Activated effector memory CD4-positive, alpha-beta T cell treated with anti-CD3 and anti-CD28 coated beads, Interleukin-2, amount 50 U/mL, for 16 hours (primary cell): Measurements from ENCODE around the gene FOXL2NB.

ENCODE experiments used
- DNase-seq: peaks from one replicate; pipeline ENCODE4 v3.0.0-alpha.2; 2020

Gene FOXL2NB

DNA sequence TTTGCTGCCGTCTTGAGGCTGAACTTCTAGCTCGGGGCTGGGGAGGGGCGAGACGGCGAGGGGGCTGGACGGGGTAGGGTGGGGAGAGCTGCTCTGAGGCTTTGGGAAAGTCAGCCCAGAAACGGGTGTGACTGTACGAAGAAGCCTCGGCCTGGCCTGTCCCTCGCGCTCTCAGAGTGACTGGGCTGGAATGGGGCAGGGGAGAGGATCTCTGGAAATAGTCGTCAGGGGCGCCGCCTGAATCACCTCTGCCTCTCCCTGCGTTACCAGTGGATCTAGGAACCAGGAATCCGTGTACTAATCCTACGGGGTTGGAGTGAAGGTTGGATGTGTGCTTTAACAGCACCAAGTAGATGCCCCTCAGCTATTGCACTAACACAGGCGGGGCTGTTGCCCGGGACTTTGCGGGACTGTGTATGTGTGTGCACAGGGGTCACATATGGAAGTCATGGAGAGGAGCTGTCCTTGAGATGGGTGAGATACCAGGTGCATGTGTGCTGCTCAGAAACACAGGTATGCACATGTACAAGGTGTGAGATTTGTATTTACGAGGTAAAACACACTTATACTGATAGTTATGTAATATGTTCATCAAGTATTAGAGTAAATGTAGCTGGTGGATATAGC is 591 bp downstream of the FOXL2NB start:
- DNase-seq = no peak

GRCh38 chr3:138948371-138949001 is 1.5 kb downstream of the FOXL2NB start:
- DNase-seq = no peak

GRCh38 chr3:138949002-138949418 is 2.0 kb downstream of the FOXL2NB start:
- no peak for DNase-seq

- DNase-seq = no peak
Measured at GRCh38 chr3:138949445-138950005, 2.5 kb downstream of the FOXL2NB start.

GRCh38 chr3:138950006-138950644 is 3.1 kb downstream of the FOXL2NB start:
- peak; percentile 71 for DNase-seq

DNA sequence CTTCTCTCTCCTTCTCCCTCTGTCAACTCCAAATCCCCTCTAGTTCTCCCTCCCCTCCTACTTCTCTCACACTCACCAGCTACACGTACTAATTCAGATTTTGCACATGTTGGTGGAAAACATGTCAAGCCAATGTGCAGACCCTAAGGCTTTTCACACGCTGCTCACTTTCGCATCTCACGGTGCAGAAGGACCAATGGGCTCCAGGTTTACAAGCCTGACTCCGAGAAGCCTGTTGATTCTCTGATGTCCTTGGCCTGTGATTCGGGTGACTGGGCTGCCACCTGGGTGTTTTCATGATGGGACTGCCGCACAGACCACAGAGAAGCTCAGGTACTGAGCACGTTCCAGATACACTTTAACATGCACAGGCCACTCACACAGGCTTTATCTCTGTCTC is 3.7 kb downstream of the FOXL2NB start:
- no peak for DNase-seq

DNA sequence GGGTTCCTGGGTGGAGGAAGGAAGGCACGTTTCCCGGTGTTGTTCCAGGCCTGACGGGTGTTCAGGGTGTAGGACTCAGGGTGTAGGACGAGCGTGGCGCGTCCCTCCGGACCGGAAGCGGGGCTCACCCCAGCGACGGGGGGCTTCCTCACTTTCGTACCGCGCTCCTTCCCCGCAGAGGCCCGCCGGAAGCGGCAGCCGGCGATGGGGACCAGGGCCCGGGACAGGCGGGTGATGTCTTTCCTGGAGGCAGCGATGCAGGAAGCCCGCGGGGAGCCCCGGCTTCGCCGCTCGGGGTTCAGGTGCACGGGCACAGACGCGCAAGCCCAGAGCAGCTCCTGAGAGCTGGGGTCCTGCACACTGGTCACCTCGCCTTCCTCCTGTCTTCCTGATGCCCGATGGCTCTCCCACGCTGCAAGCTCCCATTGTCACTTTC is 13.4 kb downstream of the FOXL2NB start:
- no peak for DNase-seq

- DNase-seq = no peak
Measured at GRCh38 chr3:138962854-138963560, 16.0 kb downstream of the FOXL2NB start.

- DNase-seq = no peak
Measured at GRCh38 chr3:138964264-138964663, 17.2 kb downstream of the FOXL2NB start.

- DNase-seq = no peak
Measured at GRCh38 chr3:138964923-138965322, 17.9 kb downstream of the FOXL2NB start.

DNA sequence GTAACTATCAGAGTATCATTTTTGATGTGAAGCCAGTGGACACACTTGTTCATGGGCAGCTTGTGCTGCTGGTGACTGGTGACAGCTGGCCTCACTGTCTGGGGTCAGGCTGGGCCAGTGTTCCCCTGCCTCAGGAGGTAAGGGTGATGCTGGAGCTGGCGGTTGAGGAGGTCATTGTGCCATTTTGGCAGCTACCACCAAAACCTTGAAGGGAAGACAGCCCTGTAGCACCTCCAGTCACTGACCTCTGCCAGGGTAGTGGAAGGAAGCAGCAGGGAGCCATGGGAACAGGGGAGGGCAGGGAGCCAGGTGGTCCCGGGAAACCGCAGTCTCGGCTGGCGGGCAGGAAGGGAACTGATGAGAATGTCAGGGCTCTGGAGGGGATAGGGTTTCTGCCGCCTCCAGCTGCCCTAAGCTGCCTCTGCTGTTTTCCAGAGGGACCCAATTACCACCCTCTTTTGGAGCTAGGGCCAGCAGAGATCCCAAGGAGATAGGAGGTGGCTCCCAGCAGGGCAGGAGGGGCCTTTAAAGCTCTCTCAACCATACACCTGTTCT is 24.8 kb downstream of the FOXL2NB start:
- DNase-seq = no peak

DNA sequence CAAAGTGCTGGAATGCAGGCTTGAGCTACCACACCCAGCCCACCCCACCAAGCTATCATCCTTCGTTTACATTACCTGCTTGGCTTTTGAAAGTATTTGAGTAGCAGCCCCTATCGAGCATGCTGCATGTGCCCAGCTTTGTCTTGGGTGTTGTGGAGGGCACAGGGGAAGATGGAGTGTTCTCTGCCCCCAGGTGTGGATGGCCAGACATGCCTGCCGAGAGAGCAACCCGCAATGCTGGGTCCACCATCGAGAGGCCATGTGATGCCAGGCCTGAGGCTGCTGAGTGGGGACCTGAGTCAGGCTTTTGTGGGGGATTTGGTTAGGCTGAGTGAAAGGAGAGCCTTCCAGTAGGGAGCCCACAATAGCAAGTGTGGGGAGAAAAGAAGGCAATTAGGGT is 25.9 kb downstream of the FOXL2NB start:
- DNase-seq = no peak

DNA sequence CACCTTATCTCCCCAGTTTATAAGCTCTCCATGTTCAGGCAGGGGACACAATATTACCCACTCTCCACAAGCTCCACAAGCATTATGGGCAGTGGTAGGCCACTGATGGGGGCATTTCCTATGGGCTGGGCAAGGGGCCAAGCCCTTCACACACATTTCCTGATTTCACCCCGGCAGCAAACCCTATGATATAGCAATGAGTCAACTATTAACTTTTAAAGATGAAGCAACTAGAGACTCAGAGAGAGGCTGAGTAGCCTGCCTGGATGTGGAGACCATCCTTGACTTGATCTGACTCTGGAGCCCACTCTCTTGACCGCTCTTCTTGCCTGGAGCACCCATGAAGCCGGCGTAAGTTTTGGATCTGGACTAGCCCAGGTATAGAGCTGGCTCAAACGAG is 27.4 kb downstream of the FOXL2NB start:
- DNase-seq = no peak

DNA sequence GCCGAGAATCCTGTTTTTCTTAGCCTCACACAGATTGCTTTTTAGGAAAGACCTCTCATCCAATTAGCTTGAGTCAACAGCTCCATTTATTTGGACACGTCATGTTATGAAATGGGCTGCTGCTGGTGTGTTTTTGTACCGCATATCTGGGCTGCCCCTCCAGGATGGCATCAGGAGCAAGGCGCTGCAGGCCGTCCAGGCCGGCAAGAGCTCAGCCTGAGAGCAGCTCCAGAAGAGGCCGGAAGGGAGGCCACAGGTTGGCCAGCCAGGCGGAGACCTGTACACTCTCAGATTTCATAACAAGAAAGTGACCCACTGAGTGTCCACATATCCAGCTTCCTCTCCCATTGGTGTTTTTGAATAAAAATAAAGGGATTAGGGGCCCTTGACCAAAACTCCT is 28.3 kb downstream of the FOXL2NB start:
- DNase-seq = no peak

DNA sequence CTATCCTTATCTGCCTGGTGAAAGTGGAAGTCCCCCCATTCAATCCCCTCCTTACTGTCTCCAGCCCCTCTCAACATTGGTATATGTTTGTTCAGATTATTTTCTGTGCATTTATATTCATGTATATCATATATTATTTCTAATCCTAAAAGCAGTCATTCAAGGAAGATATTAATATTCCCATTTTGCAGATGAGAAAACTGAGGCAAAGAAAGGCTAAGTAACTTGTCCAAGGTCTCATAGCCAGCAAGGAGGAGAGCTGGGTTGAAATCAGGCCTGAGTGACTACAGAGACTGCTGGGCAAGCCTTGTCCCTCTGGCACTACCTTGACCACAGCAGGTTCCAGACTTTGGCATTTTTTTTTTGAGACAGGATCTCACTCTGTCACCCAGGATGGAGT is 29.0 kb downstream of the FOXL2NB start:
- no peak for DNase-seq

DNA sequence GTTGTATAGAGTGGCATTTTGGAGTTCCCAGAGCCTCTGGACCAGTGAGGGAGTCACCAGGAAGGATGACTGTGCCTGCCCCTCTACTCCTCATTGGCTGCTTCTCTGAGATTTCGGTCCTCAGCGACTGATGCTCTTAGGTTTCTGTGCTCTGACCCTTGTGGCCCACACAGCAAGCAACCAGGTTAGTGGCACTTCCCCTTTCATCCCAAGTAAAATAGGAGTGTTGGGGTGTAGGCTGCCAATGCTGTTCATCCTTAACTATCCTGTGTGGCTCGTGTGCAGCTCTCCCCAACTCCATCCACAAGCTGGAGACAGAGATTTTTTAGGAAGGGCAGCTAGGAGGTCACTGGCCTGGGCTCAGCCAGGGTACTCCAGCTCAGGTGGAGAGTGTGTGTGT is 37.8 kb downstream of the FOXL2NB start:
- no peak for DNase-seq

DNA sequence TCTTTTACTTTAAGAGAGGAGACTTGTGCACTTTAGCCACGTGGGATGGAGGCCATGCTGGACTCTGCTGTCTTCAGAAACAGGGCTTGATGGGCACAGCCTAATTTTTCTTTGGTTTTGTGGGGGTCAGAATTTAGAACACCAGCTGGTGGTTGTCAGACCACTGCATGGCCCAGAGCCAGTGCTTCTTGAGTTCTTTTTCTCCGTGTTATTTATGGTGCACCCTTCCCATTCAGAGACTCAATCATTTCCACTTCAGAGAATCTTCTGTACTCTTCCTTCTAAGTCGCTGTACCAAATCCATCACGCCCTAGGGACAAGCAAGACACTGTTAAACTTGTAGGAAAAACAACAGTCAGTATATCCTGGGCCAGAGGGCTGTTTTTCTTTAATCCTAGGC is 38.9 kb downstream of the FOXL2NB start:
- no peak for DNase-seq

DNA sequence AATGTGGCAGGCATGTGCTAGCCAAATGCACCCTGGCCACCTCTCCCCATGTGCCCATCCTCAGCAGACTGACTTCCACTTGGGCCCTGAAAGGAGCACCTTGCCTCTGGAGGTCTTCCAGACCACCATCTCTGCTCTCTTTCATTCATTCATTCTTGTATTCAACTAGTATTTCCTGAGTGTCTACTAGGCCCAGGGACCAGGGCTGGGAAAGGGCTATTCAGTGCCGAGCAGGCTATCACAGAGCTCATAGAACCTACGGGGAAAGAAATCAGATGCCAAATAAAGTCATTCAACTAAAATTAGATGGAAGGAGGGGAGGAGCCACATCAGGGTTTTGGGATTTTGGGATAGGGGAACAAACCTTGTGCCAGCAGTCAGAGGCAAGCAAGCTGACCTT is 40.2 kb downstream of the FOXL2NB start:
- no peak for DNase-seq

GRCh38 chr3:138995706-138996105 is 48.7 kb downstream of the FOXL2NB start:
- DNase-seq = no peak
